ENCODE measurements around the gene PTBP1. TPM values are rescaled to one million over a fixed set of nuclear protein-coding genes. Genes with fewer than 3 reads are reported as not detected.

PTBP1 gene
- total and polyA plus RNA-seq, 2 donors (not counting 3 experiments of a cell fraction or from before 2014, with no cell fraction given) = 382 to 623 TPM

DNA sequence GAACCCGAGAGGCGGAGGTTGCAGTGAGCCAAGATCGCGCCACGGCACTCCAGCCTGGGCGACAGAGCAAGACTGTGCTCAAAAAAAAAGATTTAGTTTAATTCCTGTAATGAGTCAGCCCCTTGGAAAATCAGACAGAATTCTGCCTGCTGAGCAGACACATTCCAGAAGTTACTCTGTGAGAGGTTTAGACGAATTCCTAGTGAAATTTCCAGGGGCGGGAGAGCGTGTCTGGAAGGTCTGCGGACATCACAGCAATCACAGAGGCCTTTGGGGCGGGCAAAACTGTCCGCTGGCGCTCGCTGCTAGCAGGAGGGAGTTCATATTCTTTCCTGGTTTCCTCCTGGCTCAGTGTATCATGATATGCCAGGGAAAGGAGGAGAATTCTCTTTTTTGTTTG, 28.8 kb upstream of the PTBP1 start:
- H3K36me3 ChIP-seq (ENCODE audit: control insufficient read depth in 2 of 2, extremely low read depth in 1 of 2, insufficient read depth in 2 of 2, low read length in 2 of 2) = no peaks in the 10 kb centered on the region
- dilution Hi-C loops (cut with MboI; ENCODE audit: extremely low pct_ligation_motif_present, low sequenced_read_pairs) = no loop called here
- no peaks in the 10 kb centered on the region for H3K79me2 ChIP-seq (ENCODE audit: control insufficient read depth, insufficient read depth, low read length)
- FAIRE-seq = no peak
- TF ChIP-seq POLR2A (IDR thresholded peaks at IDR 0.05; ENCODE audit: low read depth, low read length) = no peak
- TF ChIP-seq FOS (IDR thresholded peaks at IDR 0.05; ENCODE audit: borderline replicate concordance, insufficient read depth, low read length) = no peak
- no peak for TF ChIP-seq EZH2 (IDR thresholded peaks at IDR 0.05; ENCODE audit: borderline replicate concordance, low read depth, low read length, severe bottlenecking)
- no peak for TF ChIP-seq GATA2 (IDR thresholded peaks at IDR 0.05; ENCODE audit: insufficient read depth, insufficient read length, low read depth, low read length)
- no peaks in the 10 kb centered on the region for H3K27me3 ChIP-seq (ENCODE audit: control insufficient read depth in 2 of 2, insufficient read depth in 2 of 2, low read length in 2 of 2)
- no peak overlapping the region for H2AFZ ChIP-seq (ENCODE audit: low read depth, low read length)
- BruUV-seq (replicated peaks) = no TSS peak
- POLR2A ChIA-PET = no interaction called here
- CTCF ChIA-PET = interaction anchor here (1.5 to 3.1 kb wide), 4 partner anchors 21 to 216 kb away, joined by 4 to 32 read pairs (median 8); partner anchors contain the start of gene WDR18
- no peak for DNase-seq (ENCODE audit: low read depth, low spot score)
- no peaks in the 10 kb centered on the region for H3K9me1 ChIP-seq (replicated peaks; ENCODE audit: control insufficient read depth, extremely low read depth, insufficient read depth, low read length)
- H3K27ac ChIP-seq (ENCODE audit: insufficient read depth, low read depth, low read length) = no peak overlapping the region
- no peaks in the 10 kb centered on the region for H3K4me1 ChIP-seq (ENCODE audit: control insufficient read depth, extremely low read depth, insufficient read depth, low read length)
- no peaks in the 10 kb centered on the region for H3K9me3 ChIP-seq (replicated peaks; ENCODE audit: control insufficient read depth, insufficient read depth, low read length)
- H3K4me3 ChIP-seq (replicated peaks in 1 of 3; ENCODE audit: insufficient read depth in 1 of 3, low read depth in 1 of 3, low read length in 3 of 3) = no peak overlapping the region
- H4K20me1 ChIP-seq (replicated peaks; ENCODE audit: control insufficient read depth, extremely low read depth, insufficient read depth, low read length) = no peaks in the 10 kb centered on the region
- H3K4me2 ChIP-seq (ENCODE audit: insufficient read depth, low read length) = no peak overlapping the region
- H3K9ac ChIP-seq (replicated peaks; ENCODE audit: extremely low read depth, insufficient read depth, low read length) = no peak overlapping the region
- intact Hi-C loops (cut with micrococcal nuclease) = no loop called here

DNA sequence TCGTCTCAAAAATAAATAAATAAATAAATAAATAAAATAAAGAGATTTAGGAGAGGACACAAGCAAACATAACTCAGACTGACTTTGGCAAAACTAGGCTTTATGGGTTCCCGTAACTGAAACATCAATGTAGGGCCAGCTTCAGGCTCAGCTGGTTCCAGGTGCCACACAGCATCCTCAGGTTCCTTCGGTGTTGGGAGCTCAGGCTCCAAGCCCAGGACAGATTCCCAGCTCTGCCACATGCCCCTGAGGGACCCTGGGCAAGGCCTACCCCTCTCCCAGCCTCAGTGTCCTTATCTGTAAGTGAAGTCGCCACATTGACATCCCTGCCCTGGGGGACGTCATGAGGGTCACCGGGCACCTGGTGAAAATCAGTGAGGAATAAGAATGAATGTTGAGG, 27.6 kb upstream of the PTBP1 start:
- Histone ChIP-seq H4K20me1 (replicated peaks; ENCODE audit: control insufficient read depth, extremely low read depth, insufficient read depth, low read length) (no peaks in the 10 kb centered on the region), H3K4me2 (ENCODE audit: insufficient read depth, low read length) (no peak overlapping the region), H3K9ac (replicated peaks; ENCODE audit: extremely low read depth, insufficient read depth, low read length) (no peak overlapping the region), H3K9me1 (replicated peaks; ENCODE audit: control insufficient read depth, extremely low read depth, insufficient read depth, low read length) (no peaks in the 10 kb centered on the region), H3K79me2 (ENCODE audit: control insufficient read depth, insufficient read depth, low read length) (no peaks in the 10 kb centered on the region), H2AFZ (ENCODE audit: low read depth, low read length) (no peak overlapping the region), H3K4me3 (replicated peaks in 1 of 3; ENCODE audit: insufficient read depth in 1 of 3, low read depth in 1 of 3, low read length in 3 of 3) (no peak overlapping the region), H3K4me1 (ENCODE audit: control insufficient read depth, extremely low read depth, insufficient read depth, low read length) (no peaks in the 10 kb centered on the region), H3K9me3 (replicated peaks; ENCODE audit: control insufficient read depth, insufficient read depth, low read length) (no peaks in the 10 kb centered on the region), H3K27ac (ENCODE audit: insufficient read depth, low read depth, low read length) (no peak overlapping the region), H3K27me3 (ENCODE audit: control insufficient read depth in 2 of 2, insufficient read depth in 2 of 2, low read length in 2 of 2) (no peaks in the 10 kb centered on the region), H3K36me3 (ENCODE audit: control insufficient read depth in 2 of 2, extremely low read depth in 1 of 2, insufficient read depth in 2 of 2, low read length in 2 of 2) (no peaks in the 10 kb centered on the region)
- POLR2A ChIA-PET = interaction anchor here (0.7 kb wide), 1 partner anchor 140 kb away, joined by 11 read pairs; no protein-coding TSS in a partner anchor
- CTCF ChIA-PET = interaction anchor here (0.6 to 3.1 kb wide), 26 partner anchors 14 to 214 kb away, joined by 3 to 32 read pairs (median 3); partner anchors contain the start of genes PRTN3 and WDR18
- no TSS peak for BruUV-seq (replicated peaks)
- no peak for DNase-seq (ENCODE audit: low read depth, low spot score)
- intact Hi-C loops (cut with micrococcal nuclease) (loop anchor here (1.0 to 2.0 kb wide), 7 partner anchors 19 to 213 kb away; partner anchors contain the start of genes PTBP1 and R3HDM4), dilution Hi-C loops (cut with MboI; ENCODE audit: extremely low pct_ligation_motif_present, low sequenced_read_pairs) (no loop called here)
- FAIRE-seq = no peak
- no peak for TF ChIP-seq MYC (IDR thresholded peaks at IDR 0.05; ENCODE audit: low read depth, low read length)
- TF ChIP-seq POLR2A (IDR thresholded peaks at IDR 0.05; ENCODE audit: low read depth, low read length) = no peak
- no peak for TF ChIP-seq EZH2 (IDR thresholded peaks at IDR 0.05; ENCODE audit: borderline replicate concordance, low read depth, low read length, severe bottlenecking)
- TF ChIP-seq, protein P1, sequence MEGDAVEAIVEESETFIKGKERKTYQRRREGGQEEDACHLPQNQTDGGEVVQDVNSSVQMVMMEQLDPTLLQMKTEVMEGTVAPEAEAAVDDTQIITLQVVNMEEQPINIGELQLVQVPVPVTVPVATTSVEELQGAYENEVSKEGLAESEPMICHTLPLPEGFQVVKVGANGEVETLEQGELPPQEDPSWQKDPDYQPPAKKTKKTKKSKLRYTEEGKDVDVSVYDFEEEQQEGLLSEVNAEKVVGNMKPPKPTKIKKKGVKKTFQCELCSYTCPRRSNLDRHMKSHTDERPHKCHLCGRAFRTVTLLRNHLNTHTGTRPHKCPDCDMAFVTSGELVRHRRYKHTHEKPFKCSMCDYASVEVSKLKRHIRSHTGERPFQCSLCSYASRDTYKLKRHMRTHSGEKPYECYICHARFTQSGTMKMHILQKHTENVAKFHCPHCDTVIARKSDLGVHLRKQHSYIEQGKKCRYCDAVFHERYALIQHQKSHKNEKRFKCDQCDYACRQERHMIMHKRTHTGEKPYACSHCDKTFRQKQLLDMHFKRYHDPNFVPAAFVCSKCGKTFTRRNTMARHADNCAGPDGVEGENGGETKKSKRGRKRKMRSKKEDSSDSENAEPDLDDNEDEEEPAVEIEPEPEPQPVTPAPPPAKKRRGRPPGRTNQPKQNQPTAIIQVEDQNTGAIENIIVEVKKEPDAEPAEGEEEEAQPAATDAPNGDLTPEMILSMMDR (IDR thresholded peaks at IDR 0.05; ENCODE audit: extremely low read depth in 1 of 2, insufficient read depth in 1 of 2, low read depth in 1 of 2, low read length in 2 of 2) = no peak
- no peak for TF ChIP-seq POLR2AphosphoS5 (IDR thresholded peaks at IDR 0.05; ENCODE audit: insufficient read depth, low read depth, low read length)
- no peak for TF ChIP-seq JUN (IDR thresholded peaks at IDR 0.05; ENCODE audit: borderline replicate concordance, insufficient read depth, insufficient read length, low read depth)
- TF ChIP-seq GATA2 (IDR thresholded peaks at IDR 0.05; ENCODE audit: insufficient read depth, insufficient read length, low read depth, low read length) = no peak
- no peak for TF ChIP-seq FOS (IDR thresholded peaks at IDR 0.05; ENCODE audit: borderline replicate concordance, insufficient read depth, low read length)

Data from endothelial cell of umbilical vein (primary cell).